Parathyroid adenoma (tissue), 2 donors: ENCODE data around the gene CXCR6.

Experiments used
- H2AFZ ChIP-seq: fragments of 300-600 bp; sonication (generic); one replicate; pipeline ENCODE4 v1.7.0; 2017; ENCODE audit warnings: antibody characterized with exemption, mild to moderate bottlenecking
- H3K27ac ChIP-seq: fragments of 300-600 bp; sonication (generic); one replicate; pipeline ENCODE4 v1.7.0; 2017
- H3K27me3 ChIP-seq: fragments of 300-600 bp; sonication (generic); one replicate; pipeline ENCODE4 v1.7.0; 2017; ENCODE audit warnings: low read length; ENCODE audit not compliant: control insufficient read depth, insufficient read depth
- H3K36me3 ChIP-seq: fragments of 300-600 bp; sonication (generic); one replicate; pipeline ENCODE4 v1.7.0; 2017; ENCODE audit warnings: low read length; ENCODE audit not compliant: control insufficient read depth, insufficient read depth
- H3K4me1 ChIP-seq: fragments of 300-600 bp; sonication (generic); one replicate; pipeline ENCODE4 v1.7.0; 2017; ENCODE audit warnings: control low read depth
- H3K4me2 ChIP-seq: fragments of 300-600 bp; sonication (generic); one replicate; pipeline ENCODE4 v1.7.0; 2017; ENCODE audit warnings: low read length
- H3K4me3 ChIP-seq: fragments of 300-600 bp; sonication (generic); one replicate; pipeline ENCODE4 v1.7.0; 2017; ENCODE audit warnings: low read depth, low read length
- H3K79me2 ChIP-seq: fragments of 300-600 bp; sonication (generic); one replicate; pipeline ENCODE4 v1.7.0; 2017; ENCODE audit warnings: control low read depth
- H3K9ac ChIP-seq: fragments of 300-600 bp; sonication (generic); one replicate; pipeline ENCODE4 v1.7.0; 2017; ENCODE audit warnings: mild to moderate bottlenecking
- H3K9me3 ChIP-seq: fragments of 300-600 bp; sonication (generic); one replicate; pipeline ENCODE4 v1.7.0; 2017; ENCODE audit warnings: low read length; ENCODE audit not compliant: control insufficient read depth
- CTCF ChIP-seq: fragments of 300-600 bp; sonication (generic); IDR thresholded peaks from one replicate; pipeline ENCODE4 v1.7.0; 2017; ENCODE audit warnings: antibody characterized with exemption, mild to moderate bottlenecking
- donor health status: primary hyperparathyroidism.

The CXCR6 gene

GRCh38 chr3:45940004-45940780 lies 3.1 kb upstream of the CXCR6 start:
- Histone ChIP-seq H3K4me1 (no peaks in the 10 kb centered on the region), H3K27ac (no peak overlapping the region)
- no peak for TF ChIP-seq CTCF

GRCh38 chr3:45940781-45941365 lies 2.4 kb upstream of the CXCR6 start:
- no peaks in the 10 kb centered on the region for H3K4me1 ChIP-seq
- TF ChIP-seq CTCF = no peak
- no peak overlapping the region for H3K4me2 ChIP-seq
- no peak overlapping the region for H3K4me3 ChIP-seq
- H3K36me3 ChIP-seq = no peaks in the 10 kb centered on the region
- H3K9me3 ChIP-seq = no peaks in the 10 kb centered on the region
- no peaks in the 10 kb centered on the region for H3K79me2 ChIP-seq
- H3K27me3 ChIP-seq = no peaks in the 10 kb centered on the region
- H2AFZ ChIP-seq = no peak overlapping the region
- no peak overlapping the region for H3K9ac ChIP-seq
- no peak overlapping the region for H3K27ac ChIP-seq

More at GRCh38 chr3:45940004-45940780, 3.1 kb upstream of the CXCR6 start:
- no peak overlapping the region for H3K4me3 ChIP-seq
- no peaks in the 10 kb centered on the region for H3K27me3 ChIP-seq
- no peak overlapping the region for H3K4me2 ChIP-seq
- H3K79me2 ChIP-seq = no peaks in the 10 kb centered on the region
- H3K36me3 ChIP-seq = no peaks in the 10 kb centered on the region
- H3K9me3 ChIP-seq = no peaks in the 10 kb centered on the region
- H2AFZ ChIP-seq = no peak overlapping the region
- no peak overlapping the region for H3K9ac ChIP-seq

GRCh38 chr3:45942051-45942825 lies 1.0 kb upstream of the CXCR6 start:
- Histone ChIP-seq H2AFZ (no peak overlapping the region), H3K36me3 (no peaks in the 10 kb centered on the region), H3K4me2 (no peak overlapping the region), H3K4me3 (no peak overlapping the region), H3K9ac (no peak overlapping the region), H3K4me1 (no peaks in the 10 kb centered on the region), H3K9me3 (no peaks in the 10 kb centered on the region), H3K79me2 (no peaks in the 10 kb centered on the region), H3K27me3 (no peaks in the 10 kb centered on the region), H3K27ac (no peak overlapping the region)
- TF ChIP-seq CTCF = no peak

GRCh38 chr3:45944830-45945620 lies 1.8 kb downstream of the CXCR6 start:
- TF ChIP-seq CTCF = no peak

More at GRCh38 chr3:45944830-45945620, 1.8 kb downstream of the CXCR6 start:
- no peaks in the 10 kb centered on the region for H3K27me3 ChIP-seq
- H3K27ac ChIP-seq = no peak overlapping the region
- no peaks in the 10 kb centered on the region for H3K79me2 ChIP-seq
- H3K36me3 ChIP-seq = no peaks in the 10 kb centered on the region
- no peaks in the 10 kb centered on the region for H3K4me1 ChIP-seq
- H3K9ac ChIP-seq = no peak overlapping the region
- H3K9me3 ChIP-seq = no peaks in the 10 kb centered on the region
- no peak overlapping the region for H3K4me2 ChIP-seq
- H2AFZ ChIP-seq = no peak overlapping the region
- H3K4me3 ChIP-seq = no peak overlapping the region
